22Rv1 (cell line): Measurements from ENCODE around the gene IL26.

Experiments used
- ZFX ChIP-seq: fragments of 450-650 bp; IDR thresholded peaks from 2 replicates; pipeline ENCODE4 v1.6.1; 2017; ENCODE audit warnings: antibody characterized with exemption, borderline replicate concordance
- TF ChIP-seq, protein P1 (sequence below): fragments of 450-650 bp; IDR thresholded peaks from 2 replicates; pipeline ENCODE4 v1.5.1; 2017; ENCODE audit warnings: mild to moderate bottlenecking

DNA sequence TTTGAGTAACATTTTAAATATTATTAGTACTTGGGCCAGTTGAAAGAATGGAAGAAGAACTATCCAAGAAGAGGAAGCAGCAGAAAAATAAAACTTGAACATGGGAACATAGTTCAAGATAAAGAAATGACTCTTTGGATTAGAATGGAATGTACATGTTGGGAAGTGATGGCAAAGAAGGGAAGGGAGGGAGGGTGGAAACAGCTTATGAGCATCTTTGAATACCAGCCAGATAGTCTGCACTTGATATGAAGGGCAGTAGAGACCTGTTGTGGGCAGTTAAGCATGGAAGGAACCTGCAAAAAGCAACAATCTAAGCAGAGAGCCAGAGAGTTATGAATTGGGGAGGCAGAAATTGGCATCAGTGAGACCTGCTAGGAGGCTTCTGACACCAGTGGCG, 37.8 kb upstream of the IL26 start:
- TF ChIP-seq, protein P1, sequence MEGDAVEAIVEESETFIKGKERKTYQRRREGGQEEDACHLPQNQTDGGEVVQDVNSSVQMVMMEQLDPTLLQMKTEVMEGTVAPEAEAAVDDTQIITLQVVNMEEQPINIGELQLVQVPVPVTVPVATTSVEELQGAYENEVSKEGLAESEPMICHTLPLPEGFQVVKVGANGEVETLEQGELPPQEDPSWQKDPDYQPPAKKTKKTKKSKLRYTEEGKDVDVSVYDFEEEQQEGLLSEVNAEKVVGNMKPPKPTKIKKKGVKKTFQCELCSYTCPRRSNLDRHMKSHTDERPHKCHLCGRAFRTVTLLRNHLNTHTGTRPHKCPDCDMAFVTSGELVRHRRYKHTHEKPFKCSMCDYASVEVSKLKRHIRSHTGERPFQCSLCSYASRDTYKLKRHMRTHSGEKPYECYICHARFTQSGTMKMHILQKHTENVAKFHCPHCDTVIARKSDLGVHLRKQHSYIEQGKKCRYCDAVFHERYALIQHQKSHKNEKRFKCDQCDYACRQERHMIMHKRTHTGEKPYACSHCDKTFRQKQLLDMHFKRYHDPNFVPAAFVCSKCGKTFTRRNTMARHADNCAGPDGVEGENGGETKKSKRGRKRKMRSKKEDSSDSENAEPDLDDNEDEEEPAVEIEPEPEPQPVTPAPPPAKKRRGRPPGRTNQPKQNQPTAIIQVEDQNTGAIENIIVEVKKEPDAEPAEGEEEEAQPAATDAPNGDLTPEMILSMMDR = no peak
- TF ChIP-seq ZFX = no peak
